ENCODE results near the gene DBT. TPM values are rescaled to one million over a fixed set of nuclear protein-coding genes. Genes with fewer than 3 reads are reported as not detected.

Gene DBT
- total and polyA plus RNA-seq, 2 donors (not counting 1 experiment from before 2014, with no cell fraction given): 2.6 to 15.1 TPM

GRCh38 chr1:100296140-100296539 is 46.5 kb upstream of the DBT start:
- H3K4me1 ChIP-seq (ENCODE audit: control insufficient read depth in 2 of 2, insufficient read depth in 2 of 2, low read length in 2 of 2): no peaks in the 10 kb centered on the region
- Mint-ChIP-seq H3K9me3 (ENCODE audit: insufficient read depth) (peaks cover 4% of the 10 kb centered on the region), H3K27me3 (no peaks in the 10 kb centered on the region), H3K27ac (no peak overlapping the region), H3K4me1 (no peaks in the 10 kb centered on the region), H3K4me3 (no peak overlapping the region)
- no peaks in the 10 kb centered on the region for H4K20me1 ChIP-seq (ENCODE audit: control insufficient read depth, insufficient read depth, low read length, poor library complexity, severe bottlenecking)
- H3K4me3 ChIP-seq (ENCODE audit: control extremely low read depth in 1 of 5, extremely low read depth in 1 of 5, insufficient read depth in 1 of 5, low read depth in 2 of 5, low read length in 4 of 5): no peak overlapping the region
- H3K9ac ChIP-seq (ENCODE audit: low read length): no peak overlapping the region
- intact Hi-C loops (cut with micrococcal nuclease): no loop called here
- H3K27me3 ChIP-seq (replicated peaks in 1 of 4; ENCODE audit: control extremely low read depth in 1 of 4, control insufficient read depth in 3 of 4, insufficient read depth in 4 of 4, low read length in 3 of 4): no peaks in the 10 kb centered on the region
- no peaks in the 10 kb centered on the region for H3K79me2 ChIP-seq (ENCODE audit: control insufficient read depth, insufficient read depth, low read length)
- 97% methylated on average over 7 of the region's 8 CpGs for WGBS (ENCODE audit: insufficient coverage)
- DNase-seq (no peak), ATAC-seq (ENCODE audit: low read depth) (no peak)
- no peak overlapping the region for H2AFZ ChIP-seq (ENCODE audit: insufficient read depth, low read depth, low read length, poor library complexity, severe bottlenecking)
- H3K4me2 ChIP-seq (replicated peaks; ENCODE audit: low read depth, low read length, poor library complexity, severe bottlenecking): no peak overlapping the region
- peaks cover 1 to 14% of the 10 kb centered on the region in 2 experiments for H3K36me3 ChIP-seq (replicated peaks in 1 of 2; ENCODE audit: control extremely low read depth in 1 of 2, control insufficient read depth in 1 of 2, extremely low read depth in 1 of 2, insufficient read depth in 2 of 2, low read length in 1 of 2)
- no peak overlapping the region for H3K27ac ChIP-seq (ENCODE audit: low read length in 2 of 2)
- POLR2A ChIA-PET: interaction anchor here (0.6 kb wide), 1 partner anchor 443 kb away, joined by 5 read pairs; no protein-coding TSS in a partner anchor
- TF ChIP-seq EZH2 (IDR thresholded peaks at IDR 0.05; ENCODE audit: borderline replicate concordance, insufficient read depth, low read depth, low read length, poor library complexity, severe bottlenecking) (no peak), CTCF (IDR thresholded peaks at IDR 0.05) (no peak)
- H3K9me3 ChIP-seq (ENCODE audit: control extremely low read depth in 1 of 3, control insufficient read depth in 2 of 3, insufficient read depth in 1 of 3, low read length in 2 of 3): peaks cover 0 to 3% (median 0%) of the 10 kb centered on the region in 3 donors
- CTCF ChIA-PET: interaction anchor here (1.2 to 1.5 kb wide), 2 partner anchors 57 to 164 kb away, joined by 3 to 5 read pairs; partner anchors contain the start of gene CDC14A

- Histone ChIP-seq H3K4me3 (ENCODE audit: control extremely low read depth in 1 of 5, extremely low read depth in 1 of 5, insufficient read depth in 1 of 5, low read depth in 2 of 5, low read length in 4 of 5) (no peak overlapping the region), H4K20me1 (ENCODE audit: control insufficient read depth, insufficient read depth, low read length, poor library complexity, severe bottlenecking) (no peaks in the 10 kb centered on the region), H3K4me1 (ENCODE audit: control insufficient read depth in 2 of 2, insufficient read depth in 2 of 2, low read length in 2 of 2) (no peaks in the 10 kb centered on the region), H3K36me3 (replicated peaks in 1 of 2; ENCODE audit: control extremely low read depth in 1 of 2, control insufficient read depth in 1 of 2, extremely low read depth in 1 of 2, insufficient read depth in 2 of 2, low read length in 1 of 2) (peaks cover 1 to 37% of the 10 kb centered on the region in 2 experiments), H3K9me3 (ENCODE audit: control extremely low read depth in 1 of 3, control insufficient read depth in 2 of 3, insufficient read depth in 1 of 3, low read length in 2 of 3) (peaks cover 0 to 3% (median 0%) of the 10 kb centered on the region in 3 donors), H3K27ac (ENCODE audit: low read length in 2 of 2) (no peak overlapping the region), H3K27me3 (replicated peaks in 1 of 4; ENCODE audit: control extremely low read depth in 1 of 4, control insufficient read depth in 3 of 4, insufficient read depth in 4 of 4, low read length in 3 of 4) (no peaks in the 10 kb centered on the region), H3K9ac (ENCODE audit: low read length) (no peak overlapping the region), H2AFZ (ENCODE audit: insufficient read depth, low read depth, low read length, poor library complexity, severe bottlenecking) (no peak overlapping the region), H3K4me2 (replicated peaks; ENCODE audit: low read depth, low read length, poor library complexity, severe bottlenecking) (no peak overlapping the region), H3K79me2 (ENCODE audit: control insufficient read depth, insufficient read depth, low read length) (no peaks in the 10 kb centered on the region)
- H3K9me3 Mint-ChIP-seq (ENCODE audit: insufficient read depth): peaks cover 4% of the 10 kb centered on the region
- ChIA-PET CTCF (no interaction called here), POLR2A (no interaction called here)
- no CpG with 5 or more reads among the region's 1 CpG for WGBS (ENCODE audit: insufficient coverage)
- no peaks in the 10 kb centered on the region for H3K27me3 Mint-ChIP-seq
- DNase-seq (no peak), ATAC-seq (ENCODE audit: low read depth) (no peak)
- no peaks in the 10 kb centered on the region for H3K4me1 Mint-ChIP-seq
- intact Hi-C loops (cut with micrococcal nuclease): no loop called here
- no peak overlapping the region for H3K27ac Mint-ChIP-seq
- no peak overlapping the region for H3K4me3 Mint-ChIP-seq
- TF ChIP-seq CTCF (IDR thresholded peaks at IDR 0.05) (no peak), EZH2 (IDR thresholded peaks at IDR 0.05; ENCODE audit: borderline replicate concordance, insufficient read depth, low read depth, low read length, poor library complexity, severe bottlenecking) (no peak)
Measured at GRCh38 chr1:100292711-100293110, 43.1 kb upstream of the DBT start.

Data from B cell (primary cell).